Kidney capillary endothelial cell (primary cell): ENCODE data around the gene NABP1.
A peak's percentile ranks its signal among the peaks of the same experiment; 100 is the strongest.
"Not testable (repeated sequence)": the region's sequence is repeated elsewhere in the genome, so short reads cannot be mapped to it uniquely, and the experiment has no call there.

Experiments
- DNase-seq: peaks from one replicate; pipeline ENCODE4 v3.0.0-alpha.2; 2018; ENCODE audit warnings: low spot score

Gene NABP1

GRCh38 chr2:191677646-191678436 lies at the start of gene NABP1:
Gene NABP1, plus strand, starts transcription at chr2:191678136. Its CDS starts 479 bp downstream, at chr2:191678615.
- DNase-seq: peak; percentile 99

- no peak for DNase-seq
Measured at GRCh38 chr2:191629001-191629453, 48.9 kb upstream of the NABP1 start.

- DNase-seq: no peak
Measured at GRCh38 chr2:191629976-191630712, 47.8 kb upstream of the NABP1 start.

DNA sequence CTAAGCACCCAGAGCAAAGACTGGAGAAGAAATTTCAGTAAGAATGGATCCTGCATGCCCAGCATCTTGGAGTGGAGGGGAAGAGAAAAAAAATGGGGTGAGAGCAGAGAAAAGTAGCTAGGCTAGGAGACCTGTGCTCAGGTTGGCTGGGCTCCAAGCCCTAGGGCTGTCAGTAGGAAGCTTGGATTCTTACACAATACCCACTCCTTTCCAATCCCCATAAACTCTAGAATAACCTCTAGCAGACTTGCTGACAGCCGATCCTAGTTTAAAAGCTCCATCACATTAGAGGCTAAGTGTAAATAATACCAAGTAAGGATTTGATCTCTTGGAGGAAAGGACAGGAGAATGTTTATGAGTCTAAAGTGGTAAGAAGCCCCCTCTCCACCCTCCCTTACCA lies 46.2 kb upstream of the NABP1 start:
- no peak for DNase-seq

DNA sequence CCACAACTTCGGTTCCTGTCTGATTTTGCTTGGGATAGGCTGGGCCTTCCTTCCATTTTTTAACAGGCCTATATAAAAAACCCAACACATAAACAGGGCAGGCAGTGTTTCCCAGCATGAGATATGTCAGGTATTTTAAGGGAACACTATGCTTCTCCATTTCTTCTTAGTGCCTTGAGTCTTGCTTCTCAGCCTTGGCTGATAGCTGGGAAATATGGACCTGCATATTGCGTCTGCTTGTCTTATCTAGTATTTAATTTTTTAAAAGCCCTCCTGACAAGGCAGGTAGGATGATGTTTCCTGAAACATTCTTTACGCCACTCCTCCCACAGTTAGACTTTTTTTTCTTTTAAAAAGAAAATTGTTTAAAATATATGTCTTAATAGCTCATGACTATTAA lies 45.5 kb upstream of the NABP1 start:
- no peak for DNase-seq

GRCh38 chr2:191634791-191635190 lies 43.1 kb upstream of the NABP1 start:
- no peak for DNase-seq

- DNase-seq: no peak
Measured at GRCh38 chr2:191635333-191636234, 42.4 kb upstream of the NABP1 start.

- DNase-seq: peak; percentile 19
Measured at GRCh38 chr2:191636235-191636543, 41.7 kb upstream of the NABP1 start.

DNA sequence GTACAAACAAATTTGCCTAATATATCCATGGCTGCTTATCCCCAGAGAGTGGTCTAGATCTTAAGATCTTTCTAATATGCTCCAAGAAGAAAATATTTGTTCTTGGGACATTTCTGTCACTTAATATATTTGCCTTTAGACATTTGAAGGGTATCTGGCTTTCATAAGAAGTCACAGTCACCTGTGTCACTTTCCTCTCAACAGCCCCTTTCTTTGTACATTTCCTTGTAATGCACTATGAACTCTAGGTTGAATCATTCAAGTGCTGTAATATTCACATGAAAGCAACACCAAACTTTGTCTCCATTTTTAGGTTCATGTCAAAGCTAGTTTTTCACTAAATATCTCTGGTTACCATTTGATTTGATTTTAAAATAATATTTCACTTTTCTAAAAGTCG lies 41.4 kb upstream of the NABP1 start:
- no peak for DNase-seq

- DNase-seq: peak; percentile 69
Measured at GRCh38 chr2:191637182-191638078, 40.5 kb upstream of the NABP1 start.

DNA sequence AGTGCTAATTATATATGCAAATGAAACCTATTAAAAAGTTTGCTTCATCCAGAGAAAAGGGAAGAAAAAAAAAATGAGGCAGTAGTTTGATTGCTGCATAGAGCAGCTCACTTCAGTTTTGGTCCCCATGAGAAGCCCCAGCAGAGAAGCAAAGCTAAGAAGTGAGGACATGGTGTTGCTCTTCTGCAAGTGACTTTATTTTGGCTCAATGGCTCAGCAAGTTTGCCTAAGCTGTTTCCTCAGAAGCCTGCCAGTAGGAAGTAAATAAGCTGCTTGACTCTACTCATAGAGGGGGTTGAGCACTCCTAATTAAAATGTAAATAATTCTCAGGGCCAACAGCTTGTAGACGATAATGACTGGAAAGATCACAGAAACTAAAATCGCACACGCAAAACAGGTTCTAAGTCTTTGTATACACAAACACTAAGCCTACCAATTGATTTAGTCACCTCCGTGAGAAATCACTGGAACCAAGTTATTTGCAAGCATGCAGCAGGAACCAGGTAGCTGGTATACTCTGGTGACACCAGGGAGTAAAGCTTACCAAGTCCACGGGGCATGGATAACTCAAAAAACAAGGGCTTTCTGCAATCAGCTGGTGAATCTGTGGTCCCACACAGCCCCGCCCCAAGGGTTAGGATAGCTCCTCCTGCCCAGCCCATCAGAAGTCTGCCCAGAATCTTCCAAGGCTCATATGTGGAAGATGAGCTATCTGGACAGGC lies 39.7 kb upstream of the NABP1 start:
- DNase-seq: peak; percentile 14

GRCh38 chr2:191638802-191639172 lies 39.1 kb upstream of the NABP1 start:
- DNase-seq: no peak

- no peak for DNase-seq
Measured at GRCh38 chr2:191641609-191642008, 36.3 kb upstream of the NABP1 start.

DNA sequence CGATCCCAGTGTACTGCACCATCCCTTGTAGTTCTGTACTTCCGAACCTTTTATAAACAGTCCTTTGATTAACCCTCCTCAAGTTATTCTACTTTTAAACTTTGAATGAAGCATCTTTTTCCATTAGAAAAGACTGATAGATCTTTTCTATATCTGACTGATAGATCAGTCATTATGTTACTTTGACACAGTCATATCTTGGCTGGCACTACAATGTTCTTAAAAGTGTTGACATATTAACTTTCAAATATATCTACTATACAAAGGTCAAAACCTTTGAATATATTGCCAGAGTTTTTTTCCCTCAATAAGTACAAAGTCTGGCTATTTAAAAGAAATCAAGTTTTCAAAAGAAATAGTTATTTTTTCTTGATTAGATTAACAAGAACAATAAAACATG lies 35.4 kb upstream of the NABP1 start:
- no peak for DNase-seq

DNA sequence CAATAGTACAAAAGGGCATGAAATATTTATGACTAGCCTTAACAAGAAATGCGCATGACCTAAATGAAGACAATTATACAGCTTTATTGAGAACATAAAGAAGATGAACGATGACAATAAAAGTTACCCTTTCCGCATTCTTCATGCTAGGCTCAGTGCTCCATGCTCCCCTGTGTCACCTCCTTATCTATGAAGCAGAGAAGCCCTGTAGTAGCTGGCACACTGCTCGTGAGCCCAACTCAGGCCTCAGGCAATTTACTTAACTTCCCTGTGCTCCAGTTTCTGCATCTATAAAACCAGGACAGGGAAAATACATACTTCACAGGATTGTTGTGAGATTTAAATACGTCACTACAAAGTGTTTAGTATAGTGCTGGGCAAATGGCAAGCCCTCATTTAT lies 34.5 kb upstream of the NABP1 start:
- DNase-seq: no peak

- not testable (repeated sequence) for DNase-seq
Measured at GRCh38 chr2:191644613-191645012, 33.3 kb upstream of the NABP1 start.

GRCh38 chr2:191645032-191645431 lies 32.9 kb upstream of the NABP1 start:
- DNase-seq: no peak

DNA sequence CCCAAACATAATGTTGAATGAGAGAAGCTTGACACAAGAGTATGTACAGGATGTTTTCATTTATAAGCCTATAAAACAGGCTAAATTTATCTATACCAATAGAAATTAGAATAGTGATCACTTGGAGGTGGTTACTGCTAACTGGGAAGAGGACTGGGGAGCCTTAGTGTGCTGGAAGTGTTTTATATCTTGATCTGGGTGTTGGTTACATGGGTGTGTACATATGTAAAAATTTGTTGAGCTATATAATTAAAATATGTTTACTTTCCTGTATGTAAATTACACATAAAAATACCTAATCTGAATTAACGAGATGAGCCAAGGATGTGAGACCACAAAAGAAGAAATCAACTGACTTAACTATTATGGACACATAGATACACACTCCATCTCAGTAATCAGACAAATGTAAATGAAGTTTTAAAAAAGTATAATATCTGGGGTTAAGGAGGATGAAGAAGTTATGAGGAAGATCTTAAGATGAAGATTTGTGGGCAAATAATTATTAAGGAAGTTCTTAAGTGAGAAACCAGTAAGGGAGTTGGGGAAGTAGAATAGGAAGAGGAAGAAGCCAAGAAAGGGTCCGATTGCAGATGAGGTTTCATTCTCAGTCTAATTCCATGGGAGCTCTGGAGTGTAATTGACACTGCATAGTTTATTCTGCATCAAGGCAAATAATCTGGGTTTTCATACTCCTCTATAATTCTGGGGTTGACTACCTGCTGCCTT lies 32.3 kb upstream of the NABP1 start:
- DNase-seq: no peak

GRCh38 chr2:191646163-191646902 lies 31.6 kb upstream of the NABP1 start:
- no peak for DNase-seq
